Caco-2 (cell line): ENCODE results near the gene STAT1. TPM values are rescaled to one million over a fixed set of nuclear protein-coding genes. Genes with fewer than 3 reads are reported as not detected.

Experiments used
- BruUV-seq: library from RNA; stranded (reverse); fragments of 400-500 nt; replicated peaks from 2 replicates; lab custom pipeline; 2021; lab: Mats Ljungman, UMichigan
- CTCF ChIA-PET: fragments of 300-600 bp; sonication (Branson Sonifier 250); formaldehyde crosslinking; loops from one replicate; lab custom pipeline; 2022; ENCODE audit warnings: antibody characterized with exemption; lab: Charles Lee
- POLR2A ChIA-PET: fragments of 300-600 bp; sonication (Branson Sonifier 250); formaldehyde crosslinking; loops from one replicate; lab custom pipeline; 2022; ENCODE audit warnings: antibody characterized with exemption; lab: Charles Lee
- DNase-seq, 2 experiments: peaks; one replicate each; pipeline versions ENCODE4 v3.0.0 to v3.0.0-alpha.2; 2020 to 2022
- H3K27me3 ChIP-seq: replicated peaks from 2 replicates; pipeline ENCODE4 v1.6.0; 2011; ENCODE audit warnings: low read length; ENCODE audit not compliant: control insufficient read depth, insufficient read depth
- H3K36me3 ChIP-seq: 2 replicates; pipeline ENCODE4 v1.5.1; 2011; ENCODE audit warnings: low read length; ENCODE audit not compliant: control insufficient read depth, insufficient read depth
- H3K4me1 ChIP-seq: fragments of 250-450 bp; sonication (Bioruptor Pico); 2 replicates; pipeline ENCODE4 v1.5.1; 2020; ENCODE audit warnings: mild to moderate bottlenecking
- H3K4me3 ChIP-seq: 2 replicates; pipeline ENCODE4 v1.5.1; 2011; ENCODE audit warnings: low read depth, mild to moderate bottlenecking, control low read depth, low read length
- H3K9me3 ChIP-seq: fragments of 250-450 bp; sonication (Bioruptor Pico); 2 replicates; pipeline ENCODE4 v1.5.1; 2020; ENCODE audit warnings: mild to moderate bottlenecking, moderate library complexity
- H3K27ac Mint-ChIP-seq: one replicate; pipeline ENCODE4 v1.8.0; 2022; ENCODE audit warnings: mixed read lengths; ENCODE audit not compliant: unreplicated experiment
- H3K27me3 Mint-ChIP-seq: one replicate; pipeline ENCODE4 v1.8.0; 2022; ENCODE audit warnings: mixed read lengths; ENCODE audit not compliant: insufficient read depth, unreplicated experiment
- H3K36me3 Mint-ChIP-seq: one replicate; pipeline ENCODE4 v1.8.0; 2022; ENCODE audit warnings: mild to moderate bottlenecking, mixed read lengths; ENCODE audit not compliant: insufficient read depth, unreplicated experiment
- H3K4me1 Mint-ChIP-seq: one replicate; pipeline ENCODE4 v1.8.0; 2022; ENCODE audit warnings: low read depth, mixed read lengths; ENCODE audit not compliant: unreplicated experiment
- H3K4me3 Mint-ChIP-seq: one replicate; pipeline ENCODE4 v1.8.0; 2022; ENCODE audit warnings: mild to moderate bottlenecking, moderate library complexity, mixed read lengths; ENCODE audit not compliant: unreplicated experiment
- H3K9me3 Mint-ChIP-seq: one replicate; pipeline ENCODE4 v1.8.0; 2022; ENCODE audit warnings: mixed read lengths; ENCODE audit not compliant: unreplicated experiment
- intact Hi-C: fragments of 100-400 bp; cut with micrococcal nuclease; formaldehyde crosslinking; loops from one replicate; pipeline ENCODE4 v1.10.0; 2022; ENCODE audit not compliant: unreplicated experiment
- total RNA-seq: library from RNA; stranded (reverse); gene quantifications from 2 replicates; pipeline ENCODE4 v1.2.3, GENCODE V29; 2022
- TF ChIP-seq, protein P1 (sequence below), 2 experiments: fragments of 200-600 bp in 1 of 2; IDR thresholded peaks; 1 replicate in 1 of 2; 2 replicates in 1 of 2; pipeline versions ENCODE4 v1.5.1 to v1.8.0; 2011 to 2022; ENCODE audit warnings: antibody characterized with exemption in 1 of 2, control low read depth in 1 of 2, inconsistent platforms in 1 of 2, low read depth in 1 of 2, low read length in 1 of 2, mild to moderate bottlenecking in 1 of 2, moderate library complexity in 1 of 2; ENCODE audit not compliant: insufficient read depth in 1 of 2, severe bottlenecking in 1 of 2, unreplicated experiment in 1 of 2

The STAT1 gene
- total RNA-seq, 1 experiment from 2014 or later, result 126 TPM

DNA sequence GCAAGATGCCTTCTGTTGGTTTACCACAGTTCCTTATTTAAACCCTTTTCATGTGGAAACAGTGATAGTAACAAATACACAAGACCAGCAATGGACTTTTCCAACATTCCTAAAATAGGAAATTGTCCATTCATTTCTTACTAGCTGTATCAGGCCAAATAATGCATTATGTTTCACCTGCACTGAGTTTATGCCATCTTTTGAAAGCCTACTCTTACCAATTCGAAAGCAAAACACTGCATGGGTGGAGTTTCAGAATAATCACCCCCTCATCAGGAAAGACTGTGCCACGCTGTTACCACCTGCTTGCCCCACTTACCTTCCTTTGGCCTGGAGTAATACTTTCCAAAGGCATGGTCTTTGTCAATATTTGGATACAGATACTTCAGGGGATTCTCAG, 37.5 kb downstream of the STAT1 start:
- no peaks in the 10 kb centered on the region for H3K9me3 Mint-ChIP-seq
- ChIA-PET CTCF (no interaction called here), POLR2A (no interaction called here)
- no peaks in the 10 kb centered on the region for H3K27me3 ChIP-seq
- no TSS peak for BruUV-seq
- H3K27ac Mint-ChIP-seq, result no peak overlapping the region
- peaks cover 27% of the 10 kb centered on the region for H3K4me1 Mint-ChIP-seq
- peaks cover 17% of the 10 kb centered on the region for H3K4me1 ChIP-seq
- DNase-seq, result no peak
- intact Hi-C loops, result no loop called here
- H3K27me3 Mint-ChIP-seq, result no peaks in the 10 kb centered on the region
- H3K36me3 ChIP-seq, result peaks cover 6% of the 10 kb centered on the region; the same call in 1 of the 2 replicates
- TF ChIP-seq, protein P1, sequence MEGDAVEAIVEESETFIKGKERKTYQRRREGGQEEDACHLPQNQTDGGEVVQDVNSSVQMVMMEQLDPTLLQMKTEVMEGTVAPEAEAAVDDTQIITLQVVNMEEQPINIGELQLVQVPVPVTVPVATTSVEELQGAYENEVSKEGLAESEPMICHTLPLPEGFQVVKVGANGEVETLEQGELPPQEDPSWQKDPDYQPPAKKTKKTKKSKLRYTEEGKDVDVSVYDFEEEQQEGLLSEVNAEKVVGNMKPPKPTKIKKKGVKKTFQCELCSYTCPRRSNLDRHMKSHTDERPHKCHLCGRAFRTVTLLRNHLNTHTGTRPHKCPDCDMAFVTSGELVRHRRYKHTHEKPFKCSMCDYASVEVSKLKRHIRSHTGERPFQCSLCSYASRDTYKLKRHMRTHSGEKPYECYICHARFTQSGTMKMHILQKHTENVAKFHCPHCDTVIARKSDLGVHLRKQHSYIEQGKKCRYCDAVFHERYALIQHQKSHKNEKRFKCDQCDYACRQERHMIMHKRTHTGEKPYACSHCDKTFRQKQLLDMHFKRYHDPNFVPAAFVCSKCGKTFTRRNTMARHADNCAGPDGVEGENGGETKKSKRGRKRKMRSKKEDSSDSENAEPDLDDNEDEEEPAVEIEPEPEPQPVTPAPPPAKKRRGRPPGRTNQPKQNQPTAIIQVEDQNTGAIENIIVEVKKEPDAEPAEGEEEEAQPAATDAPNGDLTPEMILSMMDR (IDR thresholded peaks at IDR 0.05; ENCODE audit: insufficient read depth in 1 of 2, low read depth in 1 of 2, low read length in 1 of 2, severe bottlenecking in 1 of 2, unreplicated experiment in 1 of 2), result no peak
- peaks cover 98% of the 10 kb centered on the region for H3K36me3 Mint-ChIP-seq
- H3K9me3 ChIP-seq, result no peaks in the 10 kb centered on the region
- H3K4me3 ChIP-seq, result no peak overlapping the region
- H3K4me3 Mint-ChIP-seq, result no peak overlapping the region

DNA sequence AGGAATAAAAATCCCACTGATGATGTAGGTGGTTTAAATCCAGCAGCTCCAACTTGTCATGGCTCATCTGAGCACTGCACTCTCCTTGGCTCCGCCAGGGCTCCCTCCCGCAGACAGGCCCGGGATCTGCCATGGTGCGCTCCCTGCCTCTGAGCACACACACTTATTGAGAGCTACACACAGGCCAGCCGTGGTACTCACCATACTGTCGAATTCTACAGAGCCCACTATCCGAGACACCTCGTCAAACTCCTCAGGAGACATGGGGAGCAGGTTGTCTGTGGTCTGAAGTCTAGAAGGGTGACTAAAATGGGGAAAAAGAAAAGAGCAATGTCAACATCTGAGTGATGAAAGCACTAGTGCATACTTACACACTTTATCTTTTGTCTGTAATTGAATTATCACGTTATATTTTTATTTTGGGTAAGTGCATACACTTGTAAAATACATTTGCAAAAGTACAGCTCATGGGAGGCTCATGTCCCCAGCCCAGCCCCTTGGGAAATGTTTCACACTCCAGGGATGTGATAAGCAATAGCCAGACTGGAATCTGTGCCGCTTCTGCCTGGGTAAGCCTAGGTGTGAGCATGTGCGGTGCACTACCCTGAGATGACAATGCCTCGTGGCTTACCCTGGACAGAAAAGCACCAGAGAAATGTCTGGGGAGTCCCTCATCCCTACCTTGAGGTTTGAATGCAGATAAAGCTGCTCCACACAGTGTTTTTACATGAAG, 39.2 kb downstream of the STAT1 start:
- Histone ChIP-seq H3K9me3 (no peaks in the 10 kb centered on the region), H3K4me3 (no peak overlapping the region), H3K27me3 (no peaks in the 10 kb centered on the region; the same call in 1 of the 2 replicates), H3K36me3 (peaks cover 11% of the 10 kb centered on the region), H3K4me1 (peaks cover 10% of the 10 kb centered on the region; the same call in 1 of the 2 replicates)
- no TSS peak for BruUV-seq
- POLR2A ChIA-PET, result no interaction called here
- Mint-ChIP-seq H3K9me3 (no peaks in the 10 kb centered on the region), H3K4me3 (no peak overlapping the region), H3K4me1 (peaks cover 10% of the 10 kb centered on the region), H3K27me3 (no peaks in the 10 kb centered on the region), H3K36me3 (peaks cover 98% of the 10 kb centered on the region), H3K27ac (no peak overlapping the region)
- TF ChIP-seq, protein P1 (IDR thresholded peaks at IDR 0.05; ENCODE audit: insufficient read depth in 1 of 2, low read depth in 1 of 2, low read length in 1 of 2, severe bottlenecking in 1 of 2, unreplicated experiment in 1 of 2), result no peak
- no peak for DNase-seq
- intact Hi-C loops, result no loop called here
- CTCF ChIA-PET, result no interaction called here

DNA sequence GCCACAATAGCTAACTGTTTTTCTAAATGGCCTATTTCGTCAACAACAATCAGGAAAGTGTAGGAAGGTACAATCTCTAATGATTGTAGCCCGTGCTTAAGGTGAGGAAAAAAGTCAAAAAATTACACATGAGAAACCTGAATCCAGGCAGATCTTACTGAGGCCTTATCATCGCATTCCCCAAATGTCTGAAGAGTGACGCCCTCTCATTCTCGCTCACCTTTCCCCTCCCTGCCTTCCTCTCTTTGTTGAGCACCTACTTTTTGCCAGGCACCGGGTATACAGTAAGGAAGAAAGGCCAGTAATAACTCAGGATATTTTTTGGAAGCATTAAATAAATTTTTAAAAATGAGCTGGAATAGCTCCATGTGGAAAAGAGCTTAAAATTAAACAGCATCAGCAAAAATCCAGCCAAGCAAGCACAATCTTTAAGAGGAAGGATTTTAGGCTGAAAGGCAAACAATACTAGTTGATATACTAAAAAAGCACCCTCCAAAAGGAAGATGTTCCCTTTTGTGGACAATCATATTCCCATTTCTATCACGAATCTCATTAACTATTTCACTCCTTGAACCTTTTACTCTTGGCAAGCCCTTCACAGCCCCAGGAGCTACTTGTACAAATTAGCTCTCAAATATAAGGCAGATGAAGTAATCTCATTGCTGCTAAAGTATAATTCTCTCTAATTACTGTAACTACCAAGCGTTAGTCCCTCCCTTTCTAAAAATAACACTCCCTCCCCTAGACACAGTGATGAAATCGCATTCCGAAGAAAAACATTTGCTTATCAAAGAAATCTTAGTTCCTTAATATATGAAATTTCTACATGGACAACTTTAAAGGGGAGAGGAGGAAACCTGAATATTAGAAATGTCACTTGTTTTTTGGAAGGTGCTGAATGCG, 40.0 kb downstream of the STAT1 start:
- POLR2A ChIA-PET, result interaction anchor here (0.6 kb wide), 1 partner anchor 39 kb away, joined by 4 read pairs; no protein-coding TSS in a partner anchor
- no TSS peak for BruUV-seq
- Mint-ChIP-seq H3K9me3 (no peaks in the 10 kb centered on the region), H3K4me3 (no peak overlapping the region), H3K4me1 (peaks cover 7% of the 10 kb centered on the region), H3K27ac (peak overlapping the region; percentile 72), H3K36me3 (peaks cover 98% of the 10 kb centered on the region), H3K27me3 (no peaks in the 10 kb centered on the region)
- DNase-seq, result no peak
- Histone ChIP-seq H3K9me3 (no peaks in the 10 kb centered on the region), H3K4me1 (peaks cover 6% of the 10 kb centered on the region; the same call in 1 of the 2 replicates), H3K36me3 (peaks cover 11% of the 10 kb centered on the region), H3K4me3 (no peak overlapping the region), H3K27me3 (no peaks in the 10 kb centered on the region; the same call in 1 of the 2 replicates)
- TF ChIP-seq, protein P1 (IDR thresholded peaks at IDR 0.05; ENCODE audit: insufficient read depth in 1 of 2, low read depth in 1 of 2, low read length in 1 of 2, severe bottlenecking in 1 of 2, unreplicated experiment in 1 of 2), result no peak
- intact Hi-C loops, result no loop called here
- CTCF ChIA-PET, result interaction anchor here (1.7 kb wide), 1 partner anchor 26 kb away, joined by 4 read pairs; no protein-coding TSS in a partner anchor
